ENCODE measurements around the gene CRACR2A. TPM values are rescaled to one million over a fixed set of nuclear protein-coding genes. Genes with fewer than 3 reads are reported as not detected.

The CRACR2A gene
- total and polyA plus RNA-seq, 9 of the 15 experiments (the other 6 are each of a cell fraction or from before 2014, with no cell fraction given): 2.1 to 15.1 (median 10.4) TPM

DNA sequence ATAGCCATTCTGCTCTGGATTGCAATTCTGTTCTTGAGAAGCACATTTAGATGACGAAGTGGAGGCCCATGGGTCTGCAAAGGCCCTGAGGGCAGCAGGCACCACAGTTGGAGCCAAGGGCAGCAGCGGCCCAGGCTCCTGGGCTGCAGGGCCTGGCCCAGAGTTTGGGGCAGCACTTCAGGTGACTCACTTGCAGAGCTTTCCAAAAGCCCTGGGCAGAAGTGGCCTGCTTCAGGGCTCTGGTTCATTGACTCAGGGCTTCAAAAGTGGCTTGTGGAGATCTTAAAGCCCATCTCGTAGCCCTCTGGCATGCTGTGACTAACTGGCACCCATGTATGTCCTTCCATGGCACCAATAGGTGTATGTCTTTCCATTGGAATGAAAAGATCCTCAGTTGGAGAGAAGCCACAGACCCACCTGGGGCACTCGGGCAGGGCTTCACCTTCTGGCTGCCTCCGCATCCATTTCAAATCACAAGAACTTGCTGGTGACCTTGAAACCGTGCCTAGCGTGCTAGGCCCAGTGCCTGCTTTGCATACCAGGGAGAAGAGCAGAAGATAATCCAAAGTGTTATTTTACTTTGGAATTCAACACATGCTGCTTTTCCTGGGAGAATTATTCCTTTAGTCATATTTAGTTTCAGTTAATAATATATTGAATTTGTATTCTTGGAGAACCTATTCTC is 155.2 kb downstream of the CRACR2A start (continued):
- TF ChIP-seq PPARD (CRISPR knock-in tag; IDR thresholded peaks at IDR 0.05) (no peak), CBX3 (IDR thresholded peaks at IDR 0.05; ENCODE audit: borderline replicate concordance in 1 of 2, low read length in 2 of 2) (no peak), ZNF274 (IDR thresholded peaks at IDR 0.05; ENCODE audit: borderline replicate concordance, low read depth, low read length) (no peak), KLF1 (tag; IDR thresholded peaks at IDR 0.05) (no peak), KAT7 (CRISPR knock-in tag; IDR thresholded peaks at IDR 0.05; ENCODE audit: borderline replicate concordance) (no peak), RBM25 (IDR thresholded peaks at IDR 0.05; ENCODE audit: low read depth, low read length, severe bottlenecking) (no peak)

- 18% methylated on average over 7 of the region's 8 CpGs for WGBS (ENCODE audit: insufficient coverage, low coverage, missing lambda C conversion rate)
- no peak for TF ChIP-seq CREM (IDR thresholded peaks at IDR 0.05; ENCODE audit: low read depth)
- TF ChIP-seq ZNF444 (CRISPR knock-in tag; IDR thresholded peaks at IDR 0.05): no peak
- TF ChIP-seq CBFA2T3 (IDR thresholded peaks at IDR 0.05): peak; percentile 31; the same call in 1 of the 2 replicates
- peak; percentile 26; the same call in 1 of the 2 replicates for TF ChIP-seq PKNOX1 (IDR thresholded peaks at IDR 0.05)
- TF ChIP-seq CBFA2T2 (conservative IDR thresholded peaks at IDR 0.05): 0 out of 2 replicates have a peak, but pooled peaks have one; percentile 7
Measured at GRCh38 chr12:3596703-3597415, 156.1 kb downstream of the CRACR2A start.

More at GRCh38 chr12:3596703-3597415, 156.1 kb downstream of the CRACR2A start:
- Histone ChIP-seq H3K79me2 (ENCODE audit: control insufficient read depth, insufficient read depth, low read length) (no peaks in the 10 kb centered on the region), H3K9me3 (replicated peaks; ENCODE audit: control insufficient read depth, insufficient read depth, low read depth, low read length) (no peaks in the 10 kb centered on the region), H3K27me3 (ENCODE audit: control insufficient read depth in 2 of 2, insufficient read depth in 2 of 2, low read length in 2 of 2) (peaks cover 3 to 27% of the 10 kb centered on the region in 2 experiments; a peak in 3 of 5 replicates), H2AFZ (ENCODE audit: low read depth, low read length) (no peak overlapping the region), H4K20me1 (replicated peaks; ENCODE audit: control insufficient read depth, insufficient read depth, low read length) (no peaks in the 10 kb centered on the region), H3K4me2 (ENCODE audit: insufficient read depth, low read length) (no peak overlapping the region), H3K27ac (ENCODE audit: extremely low read depth, low read depth, low read length) (no peak overlapping the region), H3K9ac (ENCODE audit: insufficient read depth in 1 of 2, low read depth in 2 of 2, low read length in 2 of 2) (no peak overlapping the region), H3K9me1 (ENCODE audit: control insufficient read depth, insufficient read depth, low read length) (no peaks in the 10 kb centered on the region), H3K36me3 (ENCODE audit: control insufficient read depth, insufficient read depth, low read length) (no peaks in the 10 kb centered on the region), H3K4me3 (no peak overlapping the region), H3K4me1 (replicated peaks in 1 of 2; ENCODE audit: control insufficient read depth in 2 of 2, insufficient read depth in 2 of 2, low read length in 2 of 2) (peaks cover 12 to 14% of the 10 kb centered on the region in 2 experiments; a peak in 4 of 5 replicates)
- intact Hi-C loops (cut with micrococcal nuclease) (no loop called here), in situ Hi-C loops (cut with MboI) (no loop called here)
- CTCF ChIA-PET (ENCODE audit: low intra/inter-chr PET ratio): no interaction called here
- POLR2A ChIA-PET: no interaction called here
- FAIRE-seq (no peak), ATAC-seq (no peak), DNase-seq (ENCODE audit: extremely low read depth in 1 of 4, low spot score in 3 of 4) (peak in 1 of 4 experiments; percentile 20)
- no TSS peak for BruUV-seq (replicated peaks)

All from K562 (cell line).